Keratinocyte (primary cell): ENCODE measurements around the gene EGF. TPM values are rescaled to one million over a fixed set of nuclear protein-coding genes. Genes with fewer than 3 reads are reported as not detected.

Experiments used
- DNase-seq: peaks from one replicate; pipeline ENCODE4 v3.0.0-alpha.2; 2011; ENCODE audit warnings: low read depth, missing footprints, low spot score
- FAIRE-seq: peaks from 2 replicates; lab custom pipeline; 2011; peaks lifted over from hg19 to GRCh38; lab: Jason Lieb, UNC
- H2AFZ ChIP-seq: 2 replicates; pipeline ENCODE4 v1.6.0; 2012; ENCODE audit warnings: low read length, control low read depth, inconsistent platforms; ENCODE audit not compliant: control insufficient read depth
- H3K27ac ChIP-seq: 2 replicates; pipeline ENCODE4 v1.5.1; 2011; ENCODE audit warnings: low read length; ENCODE audit not compliant: control insufficient read depth, insufficient read depth
- H3K27me3 ChIP-seq: 3 replicates; pipeline ENCODE4 v1.6.0; 2011; ENCODE audit warnings: low read length; ENCODE audit not compliant: control insufficient read depth, insufficient read depth; ENCODE audit errors: extremely low read depth
- H3K36me3 ChIP-seq, 2 experiments: 2 replicates in 1 of 2; 3 replicates in 1 of 2; pipeline ENCODE4 v1.5.1; 2011; ENCODE audit warnings: low read length in 2 of 2, mild to moderate bottlenecking in 1 of 2; ENCODE audit not compliant: control insufficient read depth in 2 of 2, insufficient read depth in 2 of 2; ENCODE audit errors: extremely low read depth in 1 of 2
- H3K4me1 ChIP-seq: 3 replicates; pipeline ENCODE4 v1.5.1; 2011; ENCODE audit warnings: low read length; ENCODE audit not compliant: control insufficient read depth, insufficient read depth; ENCODE audit errors: extremely low read depth
- H3K4me2 ChIP-seq: 3 replicates; pipeline ENCODE4 v1.6.0; 2011; ENCODE audit warnings: low read depth, low read length; ENCODE audit not compliant: control insufficient read depth, insufficient read depth; ENCODE audit errors: extremely low read depth
- H3K4me3 ChIP-seq, 3 experiments: fragments of 200-600 bp in 1 of 3; sonication (generic) in 1 of 3; 2 replicates in 2 of 3; 3 replicates in 1 of 3; pipeline ENCODE4 v1.5.1; 2011 to 2016; ENCODE audit warnings: low read length in 3 of 3, mild to moderate bottlenecking in 3 of 3, control low read depth in 2 of 3, inconsistent platforms in 1 of 3, low read depth in 1 of 3, mixed read lengths in 1 of 3, mixed run types in 1 of 3, moderate library complexity in 1 of 3; ENCODE audit not compliant: control insufficient read depth in 2 of 3, insufficient read depth in 2 of 3; ENCODE audit errors: extremely low read depth in 1 of 3
- H3K79me2 ChIP-seq: 2 replicates; pipeline ENCODE4 v1.6.0; 2012; ENCODE audit warnings: low read length; ENCODE audit not compliant: control insufficient read depth, insufficient read depth
- H3K9ac ChIP-seq: 3 replicates; pipeline ENCODE4 v1.6.0; 2011; ENCODE audit warnings: low read length; ENCODE audit not compliant: control insufficient read depth, insufficient read depth; ENCODE audit errors: extremely low read depth
- H3K9me1 ChIP-seq: 3 replicates; pipeline ENCODE4 v1.6.0; 2011; ENCODE audit warnings: low read length; ENCODE audit not compliant: control insufficient read depth, insufficient read depth; ENCODE audit errors: extremely low read depth
- H3K9me3 ChIP-seq: 2 replicates; pipeline ENCODE4 v1.5.1; 2012; ENCODE audit warnings: low read depth, low read length; ENCODE audit not compliant: control insufficient read depth
- H4K20me1 ChIP-seq: 3 replicates; pipeline ENCODE4 v1.6.0; 2011; ENCODE audit warnings: low read length; ENCODE audit not compliant: control insufficient read depth, insufficient read depth; ENCODE audit errors: extremely low read depth
- CTCF ChIP-seq, 3 experiments: IDR thresholded peaks in 1 of 3; conservative IDR thresholded peaks in 1 of 3; optimal IDR thresholded peaks in 1 of 3; 2 replicates in 2 of 3; 3 replicates in 1 of 3; pipeline versions ENCODE3 to v1.5.1; 2011; ENCODE audit warnings: low read length in 3 of 3, mild to moderate bottlenecking in 3 of 3, moderate library complexity in 2 of 3, control low read depth in 1 of 3, inconsistent platforms in 1 of 3; ENCODE audit not compliant: insufficient read depth in 2 of 3; ENCODE audit errors: extremely low read depth in 1 of 3
- EZH2 ChIP-seq: IDR thresholded peaks from one replicate; pipeline ENCODE4 v1.6.1; 2012; ENCODE audit warnings: inconsistent platforms, mild to moderate bottlenecking, low read length, moderate library complexity
- dilution Hi-C: fragments of 300-500 bp; cut with MboI; formaldehyde crosslinking; loops from one replicate; pipeline ENCODE4 v1.7.0; 2020; ENCODE audit warnings: low sequenced_read_pairs; ENCODE audit not compliant: extremely low pct_ligation_motif_present
- polyA plus RNA-seq, 5 experiments: library from polyadenylated mRNA; depleted of rRNA in 3 of 5; stranded (reverse) in 3 of 5; stranded (forward) in 1 of 5; unstranded in 1 of 5; fragments of >200 nt; gene quantifications; 1 replicate in 1 of 5; 2 replicates in 3 of 5; 3 replicates in 1 of 5; pipeline versions ENCODE4 v1.2.1 to v1.2.3, GENCODE V29; 2011 to 2012; ENCODE audit warnings: missing spikeins in 2 of 5, low read depth in 1 of 5, low replicate concordance in 1 of 5

EGF gene
- polyA plus RNA-seq, 1 donor (not counting 4 experiments of a cell fraction or from before 2014, with no cell fraction given), result 1.3 TPM

- H3K4me2 ChIP-seq, result no peak overlapping the region
- H3K4me3 ChIP-seq, result no peak overlapping the region
- no peaks in the 10 kb centered on the region for H3K79me2 ChIP-seq
- no peaks in the 10 kb centered on the region for H3K27me3 ChIP-seq
- DNase-seq, result no peak
- peaks cover 4% of the 10 kb centered on the region for H3K4me1 ChIP-seq
- TF ChIP-seq EZH2 (no peak), CTCF (optimal IDR thresholded peaks at IDR 0.05 in 1 of 3, IDR thresholded peaks at IDR 0.05 in 1 of 3, conservative IDR thresholded peaks at IDR 0.05 in 1 of 3; ENCODE audit: extremely low read depth in 1 of 3, insufficient read depth in 2 of 3, low read length in 3 of 3) (no peak)
- H2AFZ ChIP-seq, result no peak overlapping the region
- H3K9ac ChIP-seq, result no peak overlapping the region
- no peaks in the 10 kb centered on the region for H4K20me1 ChIP-seq
- no peak for FAIRE-seq
- no peak overlapping the region for H3K27ac ChIP-seq
- no peaks in the 10 kb centered on the region for H3K36me3 ChIP-seq
- dilution Hi-C loops, result no loop called here
- H3K9me3 ChIP-seq, result no peaks in the 10 kb centered on the region
- no peaks in the 10 kb centered on the region for H3K9me1 ChIP-seq
Observed at GRCh38 chr4:110007217-110007616, 94.5 kb downstream of the EGF start.

GRCh38 chr4:110008540-110008939 lies 95.9 kb downstream of the EGF start:
- dilution Hi-C loops, result no loop called here
- no peaks in the 10 kb centered on the region for H4K20me1 ChIP-seq
- H3K79me2 ChIP-seq, result no peaks in the 10 kb centered on the region
- H3K9me3 ChIP-seq, result no peaks in the 10 kb centered on the region
- no peak overlapping the region for H3K9ac ChIP-seq
- H3K9me1 ChIP-seq, result no peaks in the 10 kb centered on the region
- no peak for DNase-seq
- no peaks in the 10 kb centered on the region for H3K27me3 ChIP-seq
- no peak overlapping the region for H3K27ac ChIP-seq
- no peaks in the 10 kb centered on the region for H3K36me3 ChIP-seq
- no peak overlapping the region for H3K4me3 ChIP-seq
- peaks cover 4% of the 10 kb centered on the region for H3K4me1 ChIP-seq
- no peak for TF ChIP-seq CTCF (optimal IDR thresholded peaks at IDR 0.05 in 1 of 3, IDR thresholded peaks at IDR 0.05 in 1 of 3, conservative IDR thresholded peaks at IDR 0.05 in 1 of 3; ENCODE audit: extremely low read depth in 1 of 3, insufficient read depth in 2 of 3, low read length in 3 of 3)
- TF ChIP-seq EZH2, result no peak
- H3K4me2 ChIP-seq, result no peak overlapping the region
- no peak for FAIRE-seq
- no peak overlapping the region for H2AFZ ChIP-seq
